Aorta (tissue), 5 donors: ENCODE results near the gene EXTL1. TPM values are rescaled to one million over a fixed set of nuclear protein-coding genes. Genes with fewer than 3 reads are reported as not detected.
A peak's percentile ranks its signal among the peaks of the same experiment; 100 is the strongest.

Experiments used
- ATAC-seq: fragments of 200-7000 bp; cut with Tn5 transposase; one replicate; pipeline ENCODE4 v1.9.1; 2022; ENCODE audit warnings: moderate library complexity; ENCODE audit not compliant: low FRiP score
- DNase-seq, 2 donors: peaks; one replicate each; pipeline ENCODE4 v3.0.0-alpha.2; 2020
- H3K27ac ChIP-seq, 2 donors: one replicate each; pipeline ENCODE4 v1.5.1; 2013; ENCODE audit warnings: low read length in 2 of 2, mild to moderate bottlenecking in 2 of 2, moderate library complexity in 2 of 2, control low read depth in 1 of 2, inconsistent platforms in 1 of 2, low read depth in 1 of 2
- H3K27me3 ChIP-seq, 2 donors: one replicate each; pipeline ENCODE4 v1.6.1; 2013; ENCODE audit warnings: control low read depth in 1 of 2, low read length in 1 of 2, mild to moderate bottlenecking in 1 of 2, moderate library complexity in 1 of 2; ENCODE audit not compliant: insufficient read depth in 2 of 2, control insufficient read depth in 1 of 2
- H3K36me3 ChIP-seq, 2 donors: one replicate each; pipeline ENCODE4 v1.6.1; 2013; ENCODE audit warnings: control low read depth in 1 of 2, low read length in 1 of 2, mild to moderate bottlenecking in 1 of 2; ENCODE audit not compliant: insufficient read depth in 2 of 2, control insufficient read depth in 1 of 2
- H3K4me1 ChIP-seq, 2 donors: one replicate each; pipeline ENCODE4 v1.6.1; 2013; ENCODE audit warnings: low read length in 2 of 2, control low read depth in 1 of 2, mild to moderate bottlenecking in 1 of 2, moderate library complexity in 1 of 2; ENCODE audit not compliant: insufficient read depth in 2 of 2, control insufficient read depth in 1 of 2
- H3K4me3 ChIP-seq, 2 donors: one replicate each; pipeline ENCODE4 v1.5.1; 2013; ENCODE audit warnings: low read length in 2 of 2, control low read depth in 1 of 2, mild to moderate bottlenecking in 1 of 2
- H3K9me3 ChIP-seq: one replicate; pipeline ENCODE4 v1.6.1; 2013; ENCODE audit warnings: mild to moderate bottlenecking, low read length; ENCODE audit not compliant: control insufficient read depth
- WGBS, 2 donors: extraction: QIAGEN DNeasy Blood & Tissue Kit; methylation state at CpG; one replicate each; pipeline ENCODE4 v1.1.7; 2013; 5-methylcytosine and 5-hydroxymethylcytosine counted together
- intact Hi-C, 2 donors: fragments of 100-400 bp; cut with DNase I; formaldehyde crosslinking; loops; one replicate each; pipeline versions ENCODE4 v1.14.2 to v1.15.0; 2022
- long read RNA-seq, 2 donors: library from polyadenylated mRNA; unstranded; transcript quantifications; one replicate each; pipeline ENCODE4 v2.0.0, GENCODE V29; 2020 to 2021
- polyA plus RNA-seq, 2 donors: library from polyadenylated mRNA; stranded (reverse); fragments of 200-250 nt; gene quantifications; one replicate each; pipeline ENCODE4 v1.2.3, GENCODE V29; 2013
- total RNA-seq, 2 donors: library from RNA; stranded (reverse); fragmentation: NEBNext Ultra II Directional; extraction: Animal tissue kit (Norgen Biotek cat#: 25700); gene quantifications; one replicate each; pipeline ENCODE4 v1.2.1, GENCODE V29; 2021
- donor health status: healthy with polysubstance abuse.
- donor health status: Bipolar disorder and iron deficiency.
- donor health status: DM: no; HTN: no; CAD: no.
- donor health status: DM: no; HTN: no; CAD: no.
- donor health status: DM: yes; HTN: yes; CAD: no.

EXTL1 gene
- total RNA-seq (1 to 10 TPM in 1 of 2 donors, under 1 TPM in 1; 0.29 to 1.3 TPM), polyA plus RNA-seq (under 1 TPM in 1 of 2 donors, not detected in 1; 0.33 TPM)
- long read RNA-seq, donor 1 = 0 reads
- long read RNA-seq, donor 2 = 0 reads

GRCh38 chr1:26021647-26022403 is at the start of gene EXTL1:
Gene EXTL1, plus strand, starts transcription at chr1:26021775. Its CDS starts 872 bp downstream, at chr1:26022647.
- 7 to 14% methylated on average over 11 to 15 of the region's 15 CpGs for WGBS, 2 donors
- intact Hi-C loops = no loop called here
- no peak within 1 kb of the TSS for H3K27ac ChIP-seq
- H3K9me3 ChIP-seq = no peaks in the 10 kb centered on the region
- ATAC-seq (peak; percentile 70), DNase-seq (no peak)
- H3K4me1 ChIP-seq = no peaks in the 10 kb centered on the region
- peak within 1 kb of the TSS in 1 of 2 donors; percentile 1 for H3K4me3 ChIP-seq
- no peaks in the 10 kb centered on the region for H3K27me3 ChIP-seq
- H3K36me3 ChIP-seq = no peaks in the 10 kb centered on the region

- Histone ChIP-seq H3K27me3 (no peaks in the 10 kb centered on the region), H3K9me3 (no peaks in the 10 kb centered on the region), H3K36me3 (peaks cover 2 to 14% of the 10 kb centered on the region in 2 donors), H3K27ac (no peak overlapping the region), H3K4me3 (no peak overlapping the region), H3K4me1 (no peaks in the 10 kb centered on the region)
- no peak for ATAC-seq
- WGBS, 2 donors = 65 to 88% methylated on average over 1 of the region's 1 CpG
- no peak for DNase-seq
- intact Hi-C loops = no loop called here
Measured at GRCh38 chr1:25971811-25972180, 49.8 kb upstream of the EXTL1 start.

GRCh38 chr1:25973610-25974321 is 47.8 kb upstream of the EXTL1 start:
- Histone ChIP-seq H3K4me3 (no peak overlapping the region), H3K27me3 (no peaks in the 10 kb centered on the region), H3K4me1 (no peaks in the 10 kb centered on the region), H3K9me3 (no peaks in the 10 kb centered on the region), H3K27ac (no peak overlapping the region), H3K36me3 (peaks cover 2 to 14% of the 10 kb centered on the region in 2 donors)
- no peak for ATAC-seq
- intact Hi-C loops = no loop called here
- 78 to 86% methylated on average over 6 of the region's 6 CpGs for WGBS, 2 donors
- no peak for DNase-seq

GRCh38 chr1:25977801-25978200 is 43.8 kb upstream of the EXTL1 start:
- Histone ChIP-seq H3K4me3 (no peak overlapping the region), H3K36me3 (peaks cover 4 to 11% of the 10 kb centered on the region in 2 donors), H3K27me3 (no peaks in the 10 kb centered on the region), H3K9me3 (no peaks in the 10 kb centered on the region), H3K27ac (no peak overlapping the region), H3K4me1 (no peaks in the 10 kb centered on the region)
- intact Hi-C loops = no loop called here
- DNase-seq (no peak), ATAC-seq (no peak)
- 90 to 91% methylated on average over 5 of the region's 5 CpGs for WGBS, 2 donors

- Histone ChIP-seq H3K27me3 (no peaks in the 10 kb centered on the region), H3K36me3 (peaks cover 5 to 13% of the 10 kb centered on the region in 2 donors), H3K4me3 (no peak overlapping the region), H3K27ac (no peak overlapping the region), H3K4me1 (no peaks in the 10 kb centered on the region), H3K9me3 (no peaks in the 10 kb centered on the region)
- ATAC-seq = no peak
- intact Hi-C loops = no loop called here
- WGBS, 2 donors = 91% methylated on average over 2 of the region's 2 CpGs
- DNase-seq = no peak
Measured at GRCh38 chr1:25978403-25978802, 43.2 kb upstream of the EXTL1 start.

GRCh38 chr1:25979210-25979609 is 42.4 kb upstream of the EXTL1 start:
- Histone ChIP-seq H3K4me1 (no peaks in the 10 kb centered on the region), H3K9me3 (no peaks in the 10 kb centered on the region), H3K36me3 (peaks cover 10% of the 10 kb centered on the region in 2 donors), H3K27ac (no peak overlapping the region), H3K27me3 (no peaks in the 10 kb centered on the region), H3K4me3 (no peak overlapping the region)
- ATAC-seq = no peak
- DNase-seq = no peak
- intact Hi-C loops = no loop called here
- WGBS, 2 donors = 79 to 83% methylated on average over 7 of the region's 7 CpGs

GRCh38 chr1:25985171-25985570 is 36.4 kb upstream of the EXTL1 start:
- WGBS, 2 donors = 98 to 100% methylated on average over 1 of the region's 1 CpG

GRCh38 chr1:25985670-25986069 is 35.9 kb upstream of the EXTL1 start:
- ATAC-seq (no peak), DNase-seq (no peak)
- WGBS, 2 donors = 90 to 96% methylated on average over 3 of the region's 3 CpGs
- H3K9me3 ChIP-seq = no peaks in the 10 kb centered on the region
- no peaks in the 10 kb centered on the region for H3K27me3 ChIP-seq
- intact Hi-C loops = no loop called here
- H3K4me1 ChIP-seq = no peaks in the 10 kb centered on the region
- peaks cover 8 to 10% of the 10 kb centered on the region in 2 donors for H3K36me3 ChIP-seq
- no peak overlapping the region for H3K4me3 ChIP-seq
- H3K27ac ChIP-seq = no peak overlapping the region

More at GRCh38 chr1:25985171-25985570, 36.4 kb upstream of the EXTL1 start:
- no peak overlapping the region for H3K27ac ChIP-seq
- H3K27me3 ChIP-seq = no peaks in the 10 kb centered on the region
- DNase-seq = no peak
- H3K4me1 ChIP-seq = no peaks in the 10 kb centered on the region
- no peak overlapping the region for H3K4me3 ChIP-seq
- intact Hi-C loops = no loop called here
- H3K9me3 ChIP-seq = no peaks in the 10 kb centered on the region
- peaks cover 8 to 10% of the 10 kb centered on the region in 2 donors for H3K36me3 ChIP-seq
- ATAC-seq = no peak
